Lower leg skin (tissue), 3 donors: ENCODE measurements around the gene VCP.

Source experiments
- CTCF ChIP-seq, 3 donors: fragments of 450-650 bp; IDR thresholded peaks; one replicate each; pipeline ENCODE4 v1.5.1; 2016; ENCODE audit warnings: antibody characterized with exemption in 3 of 3, mild to moderate bottlenecking in 3 of 3, moderate library complexity in 2 of 3
- POLR2A ChIP-seq, 2 donors: fragments of 450-650 bp; IDR thresholded peaks; one replicate each; pipeline ENCODE4 v1.6.1; 2016 to 2017; ENCODE audit warnings: antibody characterized with exemption in 2 of 2, mild to moderate bottlenecking in 1 of 2, moderate library complexity in 1 of 2

- TF ChIP-seq POLR2A (IDR thresholded peaks at IDR 0.05) (no peak), CTCF (IDR thresholded peaks at IDR 0.05) (no peak)
Observed at GRCh38 chr9:35054871-35055644, 17.4 kb downstream of the VCP start.
